Measurements from ENCODE around the gene GNAS-AS1.

DNA sequence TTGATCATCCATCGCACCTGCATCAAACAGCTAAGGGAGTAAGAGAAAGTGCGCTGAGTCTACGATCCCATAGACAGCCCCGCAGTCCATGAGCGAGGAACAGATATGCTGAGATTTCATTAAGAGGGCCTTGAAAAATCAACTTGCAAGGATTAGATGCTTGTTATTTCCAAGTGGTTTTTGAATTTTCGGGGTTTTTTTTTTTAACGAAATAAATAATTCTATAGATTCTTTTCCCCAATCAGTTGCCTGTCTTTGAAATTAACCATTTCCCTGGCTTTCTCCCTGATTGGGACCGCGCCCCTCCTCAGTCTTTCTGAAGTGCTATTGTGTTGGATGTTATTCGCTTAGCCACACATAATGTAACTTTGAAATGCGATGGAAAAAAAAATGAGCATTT lies 48.6 kb downstream of the GNAS-AS1 start:
- TF ChIP-seq, protein P1, sequence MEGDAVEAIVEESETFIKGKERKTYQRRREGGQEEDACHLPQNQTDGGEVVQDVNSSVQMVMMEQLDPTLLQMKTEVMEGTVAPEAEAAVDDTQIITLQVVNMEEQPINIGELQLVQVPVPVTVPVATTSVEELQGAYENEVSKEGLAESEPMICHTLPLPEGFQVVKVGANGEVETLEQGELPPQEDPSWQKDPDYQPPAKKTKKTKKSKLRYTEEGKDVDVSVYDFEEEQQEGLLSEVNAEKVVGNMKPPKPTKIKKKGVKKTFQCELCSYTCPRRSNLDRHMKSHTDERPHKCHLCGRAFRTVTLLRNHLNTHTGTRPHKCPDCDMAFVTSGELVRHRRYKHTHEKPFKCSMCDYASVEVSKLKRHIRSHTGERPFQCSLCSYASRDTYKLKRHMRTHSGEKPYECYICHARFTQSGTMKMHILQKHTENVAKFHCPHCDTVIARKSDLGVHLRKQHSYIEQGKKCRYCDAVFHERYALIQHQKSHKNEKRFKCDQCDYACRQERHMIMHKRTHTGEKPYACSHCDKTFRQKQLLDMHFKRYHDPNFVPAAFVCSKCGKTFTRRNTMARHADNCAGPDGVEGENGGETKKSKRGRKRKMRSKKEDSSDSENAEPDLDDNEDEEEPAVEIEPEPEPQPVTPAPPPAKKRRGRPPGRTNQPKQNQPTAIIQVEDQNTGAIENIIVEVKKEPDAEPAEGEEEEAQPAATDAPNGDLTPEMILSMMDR (IDR thresholded peaks at IDR 0.05) = no peak
- TF ChIP-seq ZFX (IDR thresholded peaks at IDR 0.05; ENCODE audit: borderline replicate concordance) = no peak
